GM21515 (cell line): Measurements from ENCODE around the gene ELAVL4.

Experiments used
- ATAC-seq: cut with Tn5 transposase; IDR thresholded peaks from one replicate; pipeline ENCODE4 v1.9.1; 2021; ENCODE audit not compliant: unreplicated experiment

Gene ELAVL4

DNA sequence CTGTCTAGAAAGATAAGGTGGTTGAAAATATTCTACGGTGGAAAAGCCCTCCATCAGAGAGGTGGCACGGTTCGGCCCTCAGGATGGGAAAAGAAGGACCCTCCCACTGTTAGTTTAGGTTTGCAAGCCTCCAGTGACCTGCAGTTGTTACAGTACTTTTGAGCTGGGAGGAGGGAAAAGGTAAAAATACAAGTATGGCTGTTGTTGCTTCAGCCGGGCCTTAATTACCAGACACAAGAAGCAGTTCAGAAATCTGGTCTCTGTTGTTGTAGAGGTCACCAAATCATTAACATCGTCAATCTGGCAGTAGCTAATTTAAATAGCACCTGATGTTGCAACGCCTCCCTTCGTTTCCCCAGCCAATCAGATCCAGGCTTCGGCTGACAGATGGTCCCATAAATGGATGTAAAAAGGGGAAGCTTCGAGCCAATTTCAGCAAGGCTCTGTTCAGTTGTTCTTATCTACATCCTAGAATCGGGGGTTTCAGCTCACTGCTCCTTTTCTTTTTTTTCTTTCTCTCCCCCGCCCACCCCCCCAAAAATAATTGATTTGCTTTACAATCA lies at the start of gene ELAVL4:
Gene ELAVL4 (plus strand): TSS at position 424 of the 563 bp plus-strand sequence. CDS start 270 bp downstream, outside the sequence.
- ATAC-seq = no peak

DNA sequence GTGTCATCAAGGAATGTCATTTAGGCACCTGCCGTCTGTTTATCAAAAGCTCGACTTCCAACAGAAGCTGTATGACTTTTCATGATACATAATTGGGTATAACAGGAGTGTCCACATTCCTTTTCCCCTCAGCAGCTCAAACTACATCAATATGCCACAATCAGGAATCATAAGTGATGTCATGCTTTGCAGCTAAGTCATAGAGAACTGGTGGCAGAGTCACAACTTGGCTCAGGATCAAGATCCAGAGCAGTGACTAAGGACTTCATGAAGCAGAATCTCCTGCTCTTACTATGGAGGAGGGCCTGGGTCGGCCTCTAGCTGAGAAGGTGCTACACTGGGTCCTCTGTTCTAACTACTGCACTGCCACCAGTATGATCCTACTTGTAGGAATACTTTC lies 48.4 kb upstream of the ELAVL4 start:
- ATAC-seq = no peak

DNA sequence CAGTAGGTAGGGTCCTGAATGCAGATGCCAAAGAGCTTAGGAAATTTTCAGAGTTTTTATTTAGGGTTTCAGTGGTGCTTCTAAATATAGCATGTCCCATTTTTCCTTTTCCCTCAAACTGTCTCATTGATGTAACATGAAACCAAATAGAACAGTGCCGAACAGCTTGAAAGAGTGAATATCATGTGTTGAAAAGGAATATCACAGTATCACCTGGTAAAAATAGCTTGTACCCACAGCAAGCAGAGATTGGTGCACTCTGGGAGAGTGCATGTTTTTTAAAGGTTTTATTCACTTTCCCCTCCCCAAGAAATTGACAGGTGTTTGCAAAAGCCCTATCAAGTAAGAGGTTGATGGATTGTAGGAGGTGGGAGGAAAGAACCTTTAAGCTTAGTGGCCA lies 41.9 kb upstream of the ELAVL4 start:
- no peak for ATAC-seq

DNA sequence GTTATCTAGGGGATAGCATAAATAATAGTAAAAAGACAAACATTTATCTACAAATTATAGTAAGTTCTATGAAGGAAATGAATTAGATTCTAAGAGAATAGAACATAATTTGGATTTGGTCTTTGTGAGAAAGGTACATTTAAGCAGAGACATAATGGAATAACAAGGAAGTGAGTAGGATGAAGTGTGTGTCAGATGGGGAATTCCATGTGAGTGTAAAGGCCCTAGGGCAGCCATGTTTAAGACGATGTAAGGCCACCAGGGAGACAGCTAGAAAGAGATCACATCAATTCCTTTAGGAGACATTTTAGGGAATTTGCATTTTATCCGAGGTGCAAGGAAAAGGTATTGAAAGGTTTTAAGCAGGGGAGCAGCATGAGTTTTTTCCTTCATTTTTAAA lies 33.8 kb upstream of the ELAVL4 start:
- no peak for ATAC-seq

DNA sequence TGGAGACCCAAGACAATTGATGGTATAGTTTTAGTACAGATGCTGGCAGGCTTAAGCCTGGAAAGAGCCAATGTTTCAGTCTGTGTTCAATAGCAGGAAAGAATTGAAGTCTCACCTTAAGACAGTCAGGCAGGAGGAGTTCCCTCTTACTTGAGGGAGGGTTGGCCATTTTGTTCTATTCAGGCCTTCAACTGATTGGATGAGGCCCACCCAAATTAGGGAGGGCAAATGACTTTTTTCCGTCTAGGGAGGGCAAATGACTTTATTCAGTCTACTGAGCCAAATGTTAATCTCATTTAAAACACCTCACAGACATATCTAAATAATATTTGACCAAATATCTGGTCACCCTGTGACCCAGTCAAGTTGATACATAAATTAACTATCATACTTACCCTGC lies 31.4 kb upstream of the ELAVL4 start:
- ATAC-seq = no peak

DNA sequence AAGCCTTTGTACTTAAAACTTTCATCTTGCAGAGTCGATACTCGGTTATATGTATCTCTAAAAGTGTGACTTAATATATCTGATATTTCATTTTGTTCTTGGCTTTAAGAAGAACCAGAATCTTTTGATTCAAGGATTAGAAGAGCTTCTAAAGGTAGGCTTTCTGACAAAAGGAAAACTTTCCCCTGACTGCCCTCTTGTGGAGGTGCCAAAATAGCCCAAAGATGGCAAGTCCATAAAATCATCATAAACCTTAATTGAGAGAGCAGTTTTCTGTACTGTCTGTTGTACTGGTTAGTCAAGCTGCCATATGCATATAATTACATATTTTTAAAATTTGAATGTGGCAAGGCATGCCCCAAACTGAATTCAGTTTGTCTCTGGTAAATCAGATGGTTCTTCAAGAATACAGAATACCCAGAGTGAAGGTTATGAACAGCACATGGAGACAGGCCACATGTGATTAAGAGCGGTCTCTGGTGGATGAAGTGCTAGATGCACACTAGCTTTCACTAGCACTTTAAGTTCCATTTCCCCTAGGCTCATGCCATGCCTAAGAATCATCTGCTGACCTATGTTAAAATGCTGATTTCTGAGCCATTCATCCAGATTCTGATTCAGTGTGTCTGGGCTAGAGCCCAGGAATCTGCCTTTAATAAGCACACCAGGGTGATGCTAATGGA lies 27.7 kb upstream of the ELAVL4 start:
- no peak for ATAC-seq

DNA sequence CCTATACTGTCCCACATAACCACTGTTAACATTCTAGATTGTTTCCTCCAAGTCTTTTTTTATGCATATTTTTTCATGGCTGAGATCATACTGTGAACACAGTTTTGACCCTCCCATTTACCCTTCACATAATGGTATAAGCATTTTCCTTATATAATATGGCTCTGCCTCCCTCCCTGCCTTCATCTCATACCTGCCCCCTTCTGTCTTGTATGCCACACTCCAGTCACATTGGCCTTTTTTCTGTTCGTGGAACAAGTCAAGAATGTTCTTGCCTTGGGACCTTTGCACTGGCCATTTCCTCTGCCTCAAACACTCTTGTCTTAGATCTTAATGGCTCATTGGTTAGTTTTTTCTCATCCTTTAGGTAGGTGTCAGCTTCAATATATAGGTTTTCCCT lies 24.3 kb upstream of the ELAVL4 start:
- no peak for ATAC-seq

DNA sequence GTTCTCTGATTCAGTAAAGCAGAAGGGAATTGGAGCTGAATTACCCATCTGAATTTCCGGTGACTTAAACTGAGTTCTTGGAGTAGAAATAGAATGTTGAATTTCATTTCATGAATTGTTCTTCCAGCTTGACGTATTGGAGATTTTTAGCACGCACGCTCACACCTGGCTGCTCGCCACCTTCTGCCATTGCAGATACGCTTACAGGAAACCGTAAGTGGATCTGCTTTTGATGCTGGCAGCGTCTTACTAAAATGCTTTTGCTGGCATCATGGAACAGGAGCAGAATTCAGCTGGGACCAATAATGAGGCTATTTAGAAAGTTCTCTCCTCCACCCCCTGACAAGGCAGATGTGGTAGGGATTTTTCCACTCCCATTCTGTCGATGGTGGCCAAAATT lies 17.7 kb upstream of the ELAVL4 start:
- ATAC-seq = no peak

DNA sequence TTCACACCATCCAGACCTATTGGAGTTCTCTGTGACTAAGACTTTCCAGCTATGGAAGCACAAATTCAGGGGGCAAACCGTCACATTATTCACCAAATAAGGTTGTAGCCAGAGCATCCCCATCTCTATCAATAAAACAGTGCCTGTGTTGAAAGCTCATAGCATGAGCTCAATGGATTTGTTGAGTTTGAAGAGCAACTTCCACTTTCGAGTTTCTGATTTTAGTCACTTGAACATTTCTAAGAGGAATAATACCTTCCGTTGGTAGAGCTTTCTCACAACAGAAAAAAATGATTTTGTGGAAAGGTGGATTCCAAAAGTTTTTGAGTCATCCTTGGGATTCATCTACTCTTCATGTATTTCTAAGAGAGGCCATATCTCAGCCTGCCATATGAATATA lies 13.0 kb upstream of the ELAVL4 start:
- no peak for ATAC-seq

DNA sequence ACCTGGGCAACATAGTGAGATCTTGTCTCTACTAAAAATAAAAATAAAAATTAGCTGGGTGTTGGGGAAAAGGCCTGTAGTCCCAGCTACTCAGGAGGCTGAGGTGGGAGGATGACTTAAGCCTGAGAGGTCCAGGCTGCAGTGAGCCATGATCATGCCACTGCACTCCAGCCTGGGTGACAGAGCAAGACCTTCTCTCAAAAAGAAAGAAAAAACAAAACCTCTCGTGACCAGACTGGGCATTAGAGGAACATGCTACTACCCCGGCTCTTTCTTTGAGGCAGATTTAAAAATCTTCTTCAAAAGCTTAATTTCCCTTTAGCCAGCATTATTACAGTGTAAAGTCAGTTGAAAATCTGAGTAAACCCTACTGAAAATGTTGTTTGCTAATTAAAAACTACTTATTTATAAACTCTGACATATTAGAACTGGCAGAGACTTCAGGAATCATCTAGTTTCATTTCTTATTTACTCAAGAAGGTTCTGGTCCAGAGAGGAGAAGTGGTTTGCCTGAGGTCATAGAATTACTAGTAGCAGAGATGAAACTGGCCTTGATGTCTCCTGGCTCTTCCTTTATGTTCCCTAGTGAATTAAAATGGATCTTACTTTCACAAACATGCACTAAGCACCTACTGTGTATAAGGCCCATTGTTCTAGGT lies 11.6 kb upstream of the ELAVL4 start:
- no peak for ATAC-seq

DNA sequence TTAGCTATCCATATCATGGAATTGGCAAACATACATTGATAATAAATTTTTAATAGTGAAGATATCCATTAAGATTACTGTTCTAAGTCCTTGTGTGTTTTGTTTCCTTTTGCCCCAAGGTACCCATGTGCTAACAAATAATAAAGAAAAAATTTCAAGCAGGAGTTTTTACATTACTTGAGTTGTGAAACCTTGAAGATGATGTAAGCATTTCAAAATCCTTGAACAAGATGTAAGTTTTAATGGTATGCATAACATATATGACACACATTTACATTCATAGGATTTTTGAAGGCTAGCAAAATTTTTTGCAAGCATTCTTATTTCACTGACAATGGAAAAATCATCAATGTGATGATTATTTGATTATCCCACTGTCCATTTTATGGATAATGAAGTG lies 10.9 kb upstream of the ELAVL4 start:
- ATAC-seq = no peak

DNA sequence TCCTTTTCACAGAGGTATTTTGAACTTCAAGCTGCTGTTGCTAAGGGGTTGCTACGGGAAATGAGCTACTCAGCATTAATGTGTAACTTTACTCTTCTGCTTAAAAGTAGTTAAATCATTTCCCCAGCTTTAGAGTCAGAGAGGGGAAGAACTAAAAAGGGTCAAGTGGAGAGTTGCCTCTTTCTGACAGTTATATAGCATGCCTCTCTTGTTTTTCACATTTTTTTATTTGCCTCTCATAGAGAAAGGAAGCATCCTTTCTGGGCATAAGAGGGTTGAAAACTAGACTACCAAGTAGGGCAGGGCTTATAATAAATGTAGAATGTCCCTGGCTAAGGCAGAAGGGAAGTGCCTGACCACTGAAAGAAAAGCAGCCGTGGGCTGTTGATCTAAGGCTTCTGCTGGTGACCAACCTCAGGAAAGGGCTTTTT lies 10.1 kb upstream of the ELAVL4 start:
- ATAC-seq = peak; percentile 51

DNA sequence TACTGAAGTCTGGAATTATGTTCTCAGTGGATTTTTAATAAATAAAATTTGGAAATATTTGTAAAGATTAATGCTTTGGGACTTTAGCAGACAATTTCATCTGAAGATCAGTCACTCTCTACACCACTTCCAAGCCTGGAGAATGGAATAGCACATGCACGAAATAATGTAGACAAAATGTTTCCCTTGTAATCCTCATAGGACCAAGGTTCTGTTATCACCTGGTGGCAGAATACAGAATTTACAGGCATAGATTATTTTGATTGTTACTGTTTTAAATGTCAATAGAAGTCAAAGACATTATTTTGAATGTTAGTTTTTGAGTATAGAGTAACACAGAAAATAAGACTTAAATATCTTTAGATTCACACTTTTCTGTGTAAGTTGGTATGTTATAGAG lies 9.1 kb upstream of the ELAVL4 start:
- ATAC-seq = no peak

DNA sequence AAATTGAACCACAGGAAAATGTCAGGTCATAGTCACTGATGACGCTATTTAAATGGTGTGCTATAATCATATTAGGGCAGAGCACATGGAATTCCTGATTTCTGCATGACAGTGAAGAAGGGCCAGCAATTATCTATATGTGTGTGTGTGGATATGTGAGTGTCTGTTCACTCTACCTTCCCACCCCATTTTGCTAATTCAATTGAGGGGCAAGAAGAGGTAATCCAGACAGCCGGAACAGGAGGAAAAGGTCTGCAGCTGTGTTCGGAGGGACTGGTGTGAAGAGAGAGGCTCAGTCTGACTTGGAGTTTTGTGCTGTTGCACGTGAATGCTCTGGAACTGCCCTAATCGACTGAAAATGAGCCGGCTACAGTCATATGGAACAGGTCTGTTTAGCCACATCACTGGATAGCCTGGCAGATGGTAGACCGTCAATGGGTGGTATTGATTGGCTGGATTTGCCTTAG lies 5.1 kb upstream of the ELAVL4 start:
- ATAC-seq = no peak

DNA sequence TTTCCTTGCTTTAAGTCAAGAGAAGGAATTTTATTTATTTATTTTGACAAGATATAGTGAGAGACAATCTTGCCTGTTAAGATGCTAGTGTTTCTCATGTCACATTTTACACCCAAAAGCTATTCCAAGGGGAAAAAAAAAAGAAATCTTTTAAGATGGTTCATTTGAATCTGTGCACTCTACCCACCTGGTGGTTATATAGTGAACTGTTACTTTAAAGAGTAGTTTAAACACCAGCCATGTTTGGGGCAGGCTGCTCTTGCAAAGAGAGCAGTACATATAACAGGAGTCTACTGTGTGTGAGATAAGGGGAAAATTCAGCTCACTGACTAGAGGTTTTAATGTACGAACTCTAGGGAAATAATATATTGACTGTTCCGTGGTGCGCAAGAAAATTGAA lies 3.3 kb upstream of the ELAVL4 start:
- no peak for ATAC-seq

DNA sequence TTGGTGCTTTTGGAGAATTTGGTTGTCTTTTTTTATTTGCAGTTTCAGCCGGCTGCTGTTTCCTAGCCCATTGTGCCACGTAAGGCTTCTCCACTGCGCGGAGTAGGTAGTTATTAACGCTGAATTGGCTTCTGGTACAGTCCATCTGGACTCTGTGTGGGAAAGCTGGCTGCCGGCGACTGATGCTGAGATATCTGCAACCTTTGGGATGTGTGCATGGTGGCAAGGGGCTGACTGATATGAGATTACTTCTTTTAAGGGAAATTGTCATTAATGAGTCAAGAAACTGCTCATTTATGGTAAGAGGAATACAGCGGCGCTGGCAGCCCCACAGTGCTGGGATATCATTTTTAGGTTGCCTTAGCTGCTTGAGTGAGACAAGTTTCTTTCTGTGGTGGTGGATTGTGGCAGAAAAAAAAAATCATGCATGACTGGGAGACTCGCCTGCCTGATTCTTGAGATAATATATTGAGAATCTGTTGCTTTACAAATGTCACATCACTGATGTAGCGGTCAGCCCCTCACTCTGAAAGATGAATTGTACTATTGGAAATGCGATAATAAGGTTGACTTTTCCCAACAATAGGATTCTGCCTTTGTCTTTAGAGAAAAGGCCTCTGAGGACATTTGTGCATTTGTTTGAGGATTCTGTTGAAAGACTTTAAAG lies 2.5 kb upstream of the ELAVL4 start:
- no peak for ATAC-seq

DNA sequence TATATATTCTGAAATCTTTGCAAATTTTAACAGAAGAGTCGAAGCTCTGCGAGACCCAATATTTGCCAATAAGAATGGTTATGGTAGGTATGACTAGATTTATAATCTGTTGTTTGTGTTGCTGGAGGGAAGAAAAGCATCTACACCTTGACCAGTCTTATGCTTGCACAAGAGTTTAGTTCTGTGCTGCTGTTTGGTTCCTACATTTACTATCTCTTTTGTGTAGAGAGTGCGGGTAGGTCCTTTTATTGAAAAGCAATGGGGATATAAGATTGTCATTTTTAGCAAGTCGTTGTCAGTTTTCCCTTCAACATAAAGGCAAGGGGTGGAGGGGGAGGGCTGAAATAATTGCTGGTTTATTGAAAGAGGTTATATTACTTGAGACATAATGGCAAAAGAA lies 396 bp downstream of the ELAVL4 start:
- no peak for ATAC-seq

DNA sequence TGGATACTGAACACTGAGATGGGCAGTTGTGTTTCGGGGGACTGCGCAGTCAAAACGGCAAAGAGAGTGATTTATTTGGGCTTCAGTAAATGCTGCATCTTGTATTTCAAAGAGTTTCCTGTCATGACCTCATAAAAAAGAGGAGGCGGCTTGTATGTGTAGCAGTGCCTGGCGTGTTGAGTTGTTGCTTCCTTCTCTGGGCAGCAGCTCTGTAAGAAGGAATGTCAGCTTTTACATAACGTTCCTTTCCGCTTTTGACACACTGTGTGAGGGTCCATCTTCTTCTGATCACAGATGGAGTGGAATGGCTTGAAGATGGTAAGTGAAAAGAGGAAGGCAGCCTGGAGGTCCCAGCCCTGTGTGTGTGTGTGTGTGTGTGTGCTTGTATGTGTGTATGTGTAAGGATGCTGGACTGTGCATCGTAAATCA lies 941 bp downstream of the ELAVL4 start:
- ATAC-seq = no peak

DNA sequence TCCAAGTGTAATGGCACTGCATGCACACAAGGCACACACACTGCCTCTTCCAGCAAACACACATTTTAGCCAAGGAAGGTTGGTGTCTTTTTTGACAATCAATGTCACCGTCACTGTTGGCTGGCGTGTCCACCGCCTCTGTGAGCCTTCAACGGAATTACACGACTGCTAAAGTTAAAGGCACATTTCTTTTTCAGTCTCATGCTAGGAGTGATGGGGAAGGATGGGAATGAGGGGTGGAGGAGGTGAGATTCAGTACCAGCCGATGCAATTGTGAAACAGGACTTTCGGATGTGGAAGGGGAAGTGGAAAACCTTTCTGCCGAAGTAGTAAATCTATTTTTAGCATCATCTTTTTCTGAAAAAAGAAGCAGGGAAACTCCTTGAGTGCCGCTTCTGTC lies 1.4 kb downstream of the ELAVL4 start:
- no peak for ATAC-seq

DNA sequence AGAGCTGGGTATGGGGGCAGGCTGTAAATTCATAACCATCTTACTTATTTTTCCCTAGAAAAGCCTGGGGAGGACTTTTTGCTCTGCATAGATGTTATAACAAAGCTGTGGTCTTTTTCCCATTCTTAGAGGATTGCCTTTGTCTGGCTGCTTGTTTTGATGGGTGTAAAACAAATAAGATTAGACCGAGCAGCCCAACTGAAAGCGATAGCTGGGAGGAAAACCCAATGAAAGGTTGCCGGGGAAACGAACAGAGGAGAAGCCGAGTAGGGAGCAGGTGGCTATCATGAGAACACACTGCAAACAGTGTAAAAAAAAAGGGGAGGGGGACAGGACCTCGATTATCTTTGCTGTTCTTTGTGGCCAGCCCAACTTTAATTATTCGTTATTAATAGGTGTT lies 1.9 kb downstream of the ELAVL4 start:
- no peak for ATAC-seq

DNA sequence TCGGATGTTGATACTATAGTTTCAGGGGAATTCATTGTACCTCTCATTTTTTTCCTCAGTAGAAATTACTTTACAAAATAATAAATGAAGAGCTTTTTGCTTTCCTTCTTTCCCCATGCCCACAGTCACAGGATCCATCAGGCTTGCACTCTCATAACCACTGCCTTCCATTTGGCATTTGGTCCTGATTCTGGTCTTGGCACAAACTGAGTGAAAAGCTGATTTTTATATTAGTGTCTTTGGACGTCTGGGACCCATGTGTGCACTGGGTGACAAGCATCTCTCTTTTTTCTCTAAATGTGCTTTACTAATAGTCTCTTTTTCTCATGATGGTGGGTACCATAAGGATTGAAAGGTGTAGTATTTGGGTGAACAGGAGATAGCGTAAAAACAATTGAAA lies 2.8 kb downstream of the ELAVL4 start:
- no peak for ATAC-seq

DNA sequence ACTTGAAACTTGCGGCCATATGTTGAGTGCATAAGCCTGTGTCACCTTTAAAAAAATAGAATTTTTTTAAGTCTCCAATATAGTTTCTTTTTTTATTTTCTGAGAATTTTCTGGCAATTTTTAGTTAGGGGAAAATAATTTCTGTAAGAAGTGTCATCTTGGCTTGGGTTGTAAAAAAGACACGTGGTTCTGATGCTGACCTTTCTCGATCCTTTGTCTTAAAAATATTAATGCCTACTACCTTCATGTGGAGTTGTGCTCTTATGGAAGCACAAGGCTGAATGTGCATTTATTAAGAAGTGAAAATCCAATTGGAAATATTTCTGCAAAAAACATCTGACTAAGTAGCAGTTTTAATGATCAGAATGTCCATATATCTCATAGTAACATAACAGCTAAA lies 3.5 kb downstream of the ELAVL4 start:
- ATAC-seq = no peak
